GM21528 (cell line): ENCODE data around the gene BPIFA3.
"Not testable (repeated sequence)": the region's sequence is repeated elsewhere in the genome, so short reads cannot be mapped to it uniquely, and the experiment has no call there.

Experiments
- ATAC-seq: cut with Tn5 transposase; IDR thresholded peaks from one replicate; pipeline ENCODE4 v1.9.1; 2021; ENCODE audit warnings: mild to moderate bottlenecking, moderate library complexity; ENCODE audit not compliant: unreplicated experiment, low FRiP score

The BPIFA3 gene

DNA sequence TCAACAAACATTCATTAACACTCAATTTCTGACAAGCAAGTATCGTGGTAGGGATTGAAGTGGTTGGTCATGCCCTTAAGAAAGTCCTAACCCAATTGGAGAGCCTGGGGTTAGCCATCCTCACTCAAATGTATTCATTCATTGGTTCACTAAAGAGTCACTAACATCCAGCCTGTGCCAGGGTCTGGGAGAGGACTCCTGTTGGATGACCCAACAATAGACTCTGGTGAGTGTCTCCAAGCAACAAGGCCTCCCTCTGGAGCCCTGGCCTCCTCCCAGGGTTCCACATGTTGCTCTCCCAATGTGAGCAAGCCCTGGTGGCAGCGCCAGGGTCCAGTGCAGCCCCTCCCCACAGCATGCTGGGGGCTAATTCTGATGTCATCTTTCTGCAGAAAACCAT lies at the start of gene BPIFA3:
BPIFA3 (plus strand) TSS at position 301 of the 400 bp plus-strand sequence. CDS start 185 bp downstream, outside the sequence.
- no peak for ATAC-seq

DNA sequence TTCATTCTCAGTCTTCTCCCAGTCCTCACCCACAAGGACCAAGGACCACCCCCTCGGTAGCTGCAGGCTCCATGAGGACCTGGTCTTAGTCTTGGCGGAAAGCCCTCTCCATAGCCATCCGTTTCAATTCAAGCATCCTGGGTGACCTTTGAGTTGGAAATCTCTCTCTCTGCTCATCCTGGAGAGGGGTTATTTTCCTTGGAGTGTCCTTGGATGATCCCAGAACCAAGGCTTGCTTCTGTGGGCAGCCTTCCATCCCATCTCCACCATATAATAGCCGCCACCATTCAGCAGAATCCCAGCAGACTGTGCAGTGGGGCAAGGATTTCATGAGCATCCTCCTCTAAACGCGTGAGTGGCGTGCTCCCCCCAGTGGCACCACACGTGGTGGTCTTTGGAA lies 49.3 kb upstream of the BPIFA3 start, which contains the start of gene BPIFA2:
BPIFA2 (plus strand) TSS at position 301 of the 400 bp plus-strand sequence. CDS start 987 bp downstream, outside the sequence.
- no peak for ATAC-seq

- ATAC-seq = no peak
These were observed 47.9 kb upstream of the BPIFA3 start for GRCh38 chr20:33169176-33169794.

- no peak for ATAC-seq
These were observed 44.4 kb upstream of the BPIFA3 start for GRCh38 chr20:33172781-33173180.

GRCh38 chr20:33175123-33175522 lies 42.0 kb upstream of the BPIFA3 start:
- ATAC-seq = no peak

DNA sequence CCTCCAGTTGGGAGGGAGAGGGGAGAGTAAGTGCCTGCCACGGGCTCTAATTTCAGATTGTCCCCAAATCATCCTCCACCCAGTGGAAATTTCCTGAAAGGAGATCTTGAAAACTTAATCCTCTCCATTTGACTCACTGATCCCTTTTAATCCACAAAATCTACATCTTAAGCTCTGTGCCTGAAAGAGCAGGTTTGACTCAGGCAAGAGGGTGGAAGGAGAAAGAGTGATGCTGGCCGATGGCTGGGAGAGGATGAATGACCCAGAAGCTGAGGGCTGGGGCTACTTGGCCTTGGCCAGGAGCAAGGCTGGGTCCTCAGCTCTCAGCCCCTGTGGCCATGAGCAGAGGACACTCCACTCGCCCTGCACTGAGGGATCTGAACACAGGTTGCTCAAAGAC lies 41.1 kb upstream of the BPIFA3 start:
- ATAC-seq = no peak

GRCh38 chr20:33177866-33178265 lies 39.3 kb upstream of the BPIFA3 start:
- ATAC-seq = no peak

DNA sequence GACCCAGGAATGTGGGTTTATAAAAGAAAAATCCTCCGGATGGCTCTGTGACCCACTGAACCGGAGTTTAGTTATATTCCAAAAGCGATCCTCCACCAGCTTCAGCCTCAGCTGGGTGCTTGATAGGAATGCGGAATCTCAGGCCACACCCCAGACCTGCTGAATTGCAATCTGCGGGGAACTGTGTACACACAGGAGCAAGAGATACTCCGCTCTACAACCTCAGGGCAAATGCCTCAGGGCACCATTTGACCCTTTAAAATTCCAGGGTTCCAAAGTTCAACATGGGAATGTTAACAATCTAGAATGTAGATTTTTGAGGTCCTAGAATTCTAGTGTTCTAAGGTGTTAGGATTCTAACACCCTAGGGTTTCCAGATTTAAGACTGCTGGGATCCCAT lies 38.4 kb upstream of the BPIFA3 start:
- no peak for ATAC-seq

- ATAC-seq = no peak
These were observed 37.0 kb upstream of the BPIFA3 start for GRCh38 chr20:33180169-33180568.

- ATAC-seq = no peak
These were observed 35.6 kb upstream of the BPIFA3 start for GRCh38 chr20:33181482-33182093.

- ATAC-seq = no peak
These were observed 33.8 kb upstream of the BPIFA3 start for GRCh38 chr20:33183312-33183711.

DNA sequence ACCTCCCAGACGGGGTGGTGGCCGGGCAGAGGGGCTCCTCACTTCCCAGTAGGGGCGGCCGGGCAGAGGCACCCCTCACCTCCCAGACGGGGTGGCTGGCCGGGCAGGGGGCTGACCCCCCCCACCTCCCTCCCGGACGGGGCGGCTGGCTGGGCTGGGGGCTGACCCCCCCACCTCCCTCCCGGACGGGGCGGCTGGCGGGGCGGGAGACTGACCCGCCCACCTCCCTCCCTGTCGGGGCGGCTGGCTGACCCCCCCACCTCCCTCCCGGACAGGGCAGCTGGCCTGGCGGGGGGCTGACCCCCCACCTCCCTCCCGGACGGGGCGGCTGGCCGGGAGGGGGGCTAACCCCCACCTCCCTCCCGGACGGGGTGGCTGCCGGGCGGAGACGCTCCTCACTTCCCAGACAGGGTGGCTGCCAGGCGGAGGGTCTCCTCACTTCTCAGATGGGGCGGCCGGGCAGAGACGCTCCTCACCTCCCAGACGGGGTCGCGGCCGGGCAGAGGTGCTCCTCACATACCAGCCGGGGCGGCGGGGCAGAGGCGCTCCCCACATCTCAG lies 32.0 kb upstream of the BPIFA3 start:
- ATAC-seq = not testable (repeated sequence)

DNA sequence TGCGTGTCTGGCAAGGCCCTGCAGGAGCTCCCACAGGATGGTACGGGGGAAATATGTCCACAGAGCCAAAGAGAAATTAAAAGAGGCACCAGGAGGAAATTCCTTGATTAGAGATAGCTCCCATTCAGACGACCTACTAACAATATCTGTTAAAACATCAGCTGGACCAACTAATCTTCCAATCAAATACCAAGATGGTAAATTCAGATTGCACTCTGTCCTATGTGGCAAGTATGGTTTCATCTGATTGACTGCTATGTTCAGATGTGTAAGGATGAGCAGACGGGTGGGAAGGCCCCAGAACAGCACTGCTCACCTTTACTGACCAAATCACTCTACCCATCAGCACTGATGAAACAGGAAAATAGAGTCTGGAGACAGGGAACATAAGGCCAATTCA lies 29.7 kb upstream of the BPIFA3 start:
- ATAC-seq = no peak

- ATAC-seq = no peak
These were observed 28.7 kb upstream of the BPIFA3 start for GRCh38 chr20:33188421-33188820.

DNA sequence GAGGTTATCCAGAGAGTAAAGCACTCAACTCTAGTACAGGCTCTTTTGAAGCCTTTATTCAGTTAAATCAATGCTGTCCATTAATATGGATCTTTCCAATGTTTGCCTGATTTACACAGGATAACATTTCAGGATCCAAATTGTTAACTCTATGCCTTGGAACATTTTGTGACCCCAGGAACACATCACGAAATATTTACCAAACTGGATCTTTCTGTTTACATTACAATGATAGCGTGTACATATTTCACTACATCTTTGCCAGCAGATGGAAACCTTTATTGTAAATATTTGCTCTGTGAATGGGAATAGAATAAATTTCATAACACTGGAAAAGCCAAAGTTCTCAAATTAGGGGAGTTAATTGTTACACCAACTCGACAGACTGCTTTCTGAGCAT lies 25.7 kb upstream of the BPIFA3 start:
- no peak for ATAC-seq

GRCh38 chr20:33191955-33192354 lies 25.2 kb upstream of the BPIFA3 start:
- ATAC-seq = no peak

DNA sequence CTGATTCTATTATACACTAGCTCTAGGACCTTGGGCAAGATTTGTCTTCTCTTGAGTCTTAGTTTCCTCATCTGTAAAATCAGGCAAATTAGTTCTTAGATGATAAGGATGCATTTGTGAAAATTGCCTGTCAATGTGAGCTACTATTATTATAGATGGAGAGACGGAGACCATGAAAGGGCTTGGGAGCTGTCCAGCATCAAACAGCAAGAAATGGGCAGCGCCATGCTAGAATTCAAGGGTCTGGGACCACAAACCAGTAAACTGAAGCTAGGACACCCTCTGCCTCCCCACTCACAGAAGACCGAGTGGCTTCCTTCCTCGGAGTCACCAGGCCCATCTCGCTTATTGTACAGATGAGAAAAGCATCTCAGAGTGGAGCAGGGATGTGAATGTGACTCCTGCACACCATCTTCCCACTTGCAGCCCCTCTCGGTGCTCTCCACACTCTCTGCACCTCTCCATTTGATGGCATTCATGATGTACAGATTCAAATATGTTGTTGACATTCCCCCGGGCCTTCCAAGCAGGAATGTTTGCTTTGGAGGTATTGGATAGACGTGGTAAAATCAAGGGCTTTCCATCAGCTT lies 24.1 kb upstream of the BPIFA3 start:
- no peak for ATAC-seq

- no peak for ATAC-seq
These were observed 18.1 kb upstream of the BPIFA3 start for GRCh38 chr20:33199026-33199425.

DNA sequence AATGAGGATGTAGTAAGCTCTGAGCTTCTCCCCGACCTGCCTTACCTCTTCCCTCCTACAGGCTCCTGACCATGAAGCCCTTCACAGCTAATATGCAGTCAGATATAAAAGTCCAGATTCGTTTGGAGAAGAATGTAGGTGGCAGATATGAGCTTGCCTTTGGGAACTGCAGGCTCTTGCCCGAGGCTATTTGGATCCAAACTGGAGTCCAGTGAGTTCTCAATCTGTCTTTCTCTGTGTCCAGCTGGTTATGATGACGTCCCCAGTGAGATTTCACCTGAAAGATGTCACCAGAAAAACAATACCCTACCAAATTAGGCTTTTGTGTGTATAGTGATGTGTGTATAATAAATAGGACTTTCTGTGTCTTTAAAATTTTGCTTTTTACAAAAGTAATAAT lies 14.7 kb upstream of the BPIFA3 start:
- ATAC-seq = no peak

DNA sequence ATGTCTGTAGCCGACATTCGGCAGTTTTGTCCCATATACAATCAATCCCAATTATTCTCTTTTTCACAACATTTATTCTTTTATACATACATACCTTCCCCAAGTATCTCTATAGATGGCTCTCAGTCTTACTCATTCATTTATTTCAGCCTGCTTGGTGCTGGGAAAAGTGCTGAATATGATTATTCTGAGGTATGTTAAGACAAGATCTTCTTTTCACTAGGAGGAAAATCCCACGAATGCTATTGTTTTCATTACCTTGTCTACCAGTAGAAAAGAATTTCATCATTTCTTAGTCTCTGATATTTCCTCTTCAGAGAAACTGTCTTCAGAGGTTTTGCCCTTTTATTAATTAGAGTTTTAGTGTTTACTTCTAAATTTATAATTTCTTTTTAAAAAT lies 13.7 kb upstream of the BPIFA3 start:
- ATAC-seq = no peak

GRCh38 chr20:33209789-33210188 lies 7.4 kb upstream of the BPIFA3 start:
- ATAC-seq = no peak

DNA sequence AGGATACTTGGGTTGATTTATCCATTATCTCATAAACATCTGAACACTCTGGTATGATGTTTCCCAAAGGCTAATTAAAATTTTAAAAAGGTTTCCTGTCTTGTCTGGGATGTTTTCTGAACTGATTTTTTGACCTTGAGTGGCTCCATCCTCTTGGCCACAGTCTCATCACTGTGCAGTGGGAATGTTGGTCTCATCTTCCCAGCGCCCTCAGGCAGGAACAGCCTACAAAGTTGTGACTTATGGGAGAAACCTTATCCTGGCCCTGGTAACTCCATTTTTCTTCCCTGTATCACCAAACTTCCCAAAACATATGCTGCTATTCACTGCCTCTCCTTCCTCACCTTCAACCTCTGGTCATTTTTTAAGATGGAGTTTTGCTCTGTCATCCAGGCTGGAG lies 6.8 kb upstream of the BPIFA3 start:
- no peak for ATAC-seq
